Measurements from ENCODE around the gene TBL1X. TPM values are rescaled to one million over a fixed set of nuclear protein-coding genes. Genes with fewer than 3 reads are reported as not detected.
"Not testable (repeated sequence)": the region's sequence is repeated elsewhere in the genome, so short reads cannot be mapped to it uniquely, and the experiment has no call there.

The TBL1X gene
- total RNA-seq, 1 donor from 2014 or later, result 21.4 TPM

DNA sequence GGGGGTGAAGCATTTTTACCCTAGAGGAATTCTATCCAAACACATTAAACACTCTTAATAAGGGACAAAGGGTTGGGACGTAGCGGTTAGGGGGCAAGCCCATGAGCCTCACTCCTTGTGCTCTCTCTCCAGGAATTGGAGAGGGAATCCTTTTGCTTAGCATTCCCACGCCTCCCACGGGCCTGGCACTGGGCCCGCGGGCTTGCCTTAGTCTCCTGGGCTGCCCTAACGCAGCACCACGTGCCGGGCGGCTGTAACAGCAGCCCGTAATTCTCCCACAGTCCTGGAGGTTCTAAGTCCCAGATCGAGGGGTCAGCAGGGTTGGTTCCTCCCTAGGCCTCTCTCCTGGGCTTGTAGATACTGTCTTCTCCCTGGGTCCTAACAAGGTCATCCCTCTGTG lies 67.5 kb downstream of the TBL1X start:
- Mint-ChIP-seq H3K4me1 (ENCODE audit: low read depth) (peaks cover 49% of the 10 kb centered on the region), H3K36me3 (ENCODE audit: low read depth) (no peaks in the 10 kb centered on the region), H3K27ac (ENCODE audit: unreplicated experiment) (peak overlapping the region; percentile 2), H3K27me3 (ENCODE audit: low read depth) (no peaks in the 10 kb centered on the region), H3K4me3 (ENCODE audit: unreplicated experiment) (no peak overlapping the region), H3K9me3 (ENCODE audit: low read depth) (peaks cover 3% of the 10 kb centered on the region)
- no peak for TF ChIP-seq CTCF (IDR thresholded peaks at IDR 0.05)
- DNase-seq (ENCODE audit: low spot score), result no peak

DNA sequence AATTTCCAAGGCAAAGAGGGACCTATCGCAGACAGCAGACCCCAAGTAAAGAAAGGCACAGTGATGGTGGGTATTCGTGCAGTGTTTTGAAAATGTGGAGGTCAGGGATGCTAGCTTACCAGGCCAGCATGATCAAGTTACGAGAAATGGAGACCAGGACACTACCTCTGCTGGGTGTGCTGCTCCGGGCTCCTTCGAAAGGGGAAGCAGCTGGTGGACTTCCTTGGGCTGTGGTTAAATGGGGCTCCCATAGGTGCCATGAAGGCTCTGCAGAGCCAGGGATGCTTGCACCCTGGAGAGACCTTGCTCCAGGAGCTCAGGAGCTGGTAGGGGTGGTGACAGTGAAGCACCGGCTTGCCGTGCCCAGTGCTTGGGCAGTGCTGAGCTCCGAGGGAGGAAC lies 68.8 kb downstream of the TBL1X start:
- DNase-seq (ENCODE audit: low spot score), result no peak
- TF ChIP-seq CTCF (IDR thresholded peaks at IDR 0.05), result no peak
- no peak overlapping the region for H3K4me3 Mint-ChIP-seq (ENCODE audit: unreplicated experiment)
- peaks cover 2% of the 10 kb centered on the region for H3K9me3 Mint-ChIP-seq (ENCODE audit: low read depth)
- no peaks in the 10 kb centered on the region for H3K27me3 Mint-ChIP-seq (ENCODE audit: low read depth)
- peaks cover 49% of the 10 kb centered on the region for H3K4me1 Mint-ChIP-seq (ENCODE audit: low read depth)
- no peaks in the 10 kb centered on the region for H3K36me3 Mint-ChIP-seq (ENCODE audit: low read depth)
- H3K27ac Mint-ChIP-seq (ENCODE audit: unreplicated experiment), result no peak overlapping the region

- Mint-ChIP-seq H3K27me3 (ENCODE audit: low read depth) (no peaks in the 10 kb centered on the region), H3K4me1 (ENCODE audit: low read depth) (peaks cover 49% of the 10 kb centered on the region), H3K9me3 (ENCODE audit: low read depth) (peaks cover 7% of the 10 kb centered on the region), H3K27ac (ENCODE audit: unreplicated experiment) (peak overlapping the region; percentile 61), H3K4me3 (ENCODE audit: unreplicated experiment) (no peak overlapping the region), H3K36me3 (ENCODE audit: low read depth) (no peaks in the 10 kb centered on the region)
- TF ChIP-seq CTCF (IDR thresholded peaks at IDR 0.05), result no peak
- DNase-seq (ENCODE audit: low spot score), result no peak
These were observed 69.8 kb downstream of the TBL1X start for GRCh38 chrX:9534686-9535085.

GRCh38 chrX:9535101-9535500 lies 70.2 kb downstream of the TBL1X start:
- no peak for TF ChIP-seq CTCF (IDR thresholded peaks at IDR 0.05)
- no peak for DNase-seq (ENCODE audit: low spot score)
- peaks cover 49% of the 10 kb centered on the region for H3K4me1 Mint-ChIP-seq (ENCODE audit: low read depth)
- H3K36me3 Mint-ChIP-seq (ENCODE audit: low read depth), result no peaks in the 10 kb centered on the region
- H3K9me3 Mint-ChIP-seq (ENCODE audit: low read depth), result peaks cover 9% of the 10 kb centered on the region
- no peak overlapping the region for H3K4me3 Mint-ChIP-seq (ENCODE audit: unreplicated experiment)
- H3K27ac Mint-ChIP-seq (ENCODE audit: unreplicated experiment), result peak overlapping the region; percentile 46
- H3K27me3 Mint-ChIP-seq (ENCODE audit: low read depth), result no peaks in the 10 kb centered on the region

DNA sequence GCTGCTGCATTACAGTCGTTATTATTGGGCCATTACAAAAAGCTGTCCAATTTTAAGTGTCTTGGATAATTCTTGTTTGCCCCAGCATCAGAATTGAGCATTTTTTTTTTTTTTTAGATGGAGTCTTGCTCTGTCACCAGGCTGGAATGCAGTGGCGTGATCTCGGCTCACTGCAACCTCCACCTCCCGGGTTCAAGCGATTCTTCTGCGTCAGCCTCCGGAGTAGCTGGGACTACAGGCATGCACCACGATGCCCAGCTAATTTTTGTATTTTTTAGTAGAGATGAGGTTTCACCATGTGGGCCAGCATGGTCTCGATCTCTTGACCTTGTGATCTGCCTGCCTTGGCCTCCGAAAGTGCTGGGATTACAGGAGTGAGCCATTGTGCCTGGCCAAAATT lies 71.3 kb downstream of the TBL1X start:
- not testable (repeated sequence) for H3K4me3 Mint-ChIP-seq (ENCODE audit: unreplicated experiment); DNase-seq (ENCODE audit: low spot score); H3K27me3 Mint-ChIP-seq (ENCODE audit: low read depth); H3K36me3 Mint-ChIP-seq (ENCODE audit: low read depth)
- Mint-ChIP-seq H3K4me1 (ENCODE audit: low read depth) (peaks cover 41% of the 10 kb centered on the region), H3K27ac (ENCODE audit: unreplicated experiment) (peak overlapping the region; percentile 76), H3K9me3 (ENCODE audit: low read depth) (peaks cover 14% of the 10 kb centered on the region)

DNA sequence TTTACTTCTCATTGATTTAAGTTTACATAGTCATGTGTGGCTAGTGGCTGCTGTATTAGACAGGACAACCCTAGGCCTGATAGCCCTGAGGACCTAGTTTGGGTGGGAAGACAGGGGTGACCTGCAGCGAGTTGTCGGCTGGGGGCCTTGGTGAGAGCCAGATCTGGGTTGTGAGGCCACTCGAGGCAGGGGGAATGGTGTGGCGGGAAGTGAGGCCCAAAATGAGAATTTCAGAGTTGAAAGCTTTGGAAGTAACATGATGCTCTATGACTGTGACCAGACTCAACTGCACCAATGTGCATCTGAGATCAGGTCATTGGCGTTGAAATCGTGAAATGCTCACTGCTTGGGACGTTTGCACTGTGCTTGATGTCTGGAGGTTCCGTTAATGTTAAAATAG lies 72.9 kb downstream of the TBL1X start:
- TF ChIP-seq CTCF (IDR thresholded peaks at IDR 0.05), result no peak
- Mint-ChIP-seq H3K9me3 (ENCODE audit: low read depth) (peaks cover 15% of the 10 kb centered on the region), H3K36me3 (ENCODE audit: low read depth) (no peaks in the 10 kb centered on the region), H3K27ac (ENCODE audit: unreplicated experiment) (no peak overlapping the region), H3K27me3 (ENCODE audit: low read depth) (no peaks in the 10 kb centered on the region), H3K4me3 (ENCODE audit: unreplicated experiment) (no peak overlapping the region), H3K4me1 (ENCODE audit: low read depth) (peaks cover 29% of the 10 kb centered on the region)
- no peak for DNase-seq (ENCODE audit: low spot score)

Data from chondrocyte (in vitro differentiated cells).